DND-41 (cell line): ENCODE results near the gene PTPRN2.
A peak's percentile ranks its signal among the peaks of the same experiment; 100 is the strongest.

Source experiments
- ATAC-seq: fragments of 200-7000 bp; cut with Tn5 transposase; 3 replicates; pipeline ENCODE4 v1.9.1; 2021; ENCODE audit warnings: low read depth; ENCODE audit not compliant: insufficient read depth
- DNase-seq: peaks from one replicate; pipeline ENCODE4 v3.0.0-alpha.2; 2020
- H2AFZ ChIP-seq: 2 replicates; pipeline ENCODE4 v1.6.0; 2012; ENCODE audit warnings: low read depth, low read length
- H3K27ac ChIP-seq: 2 replicates; pipeline ENCODE4 v1.5.1; 2012; ENCODE audit warnings: low read length, inconsistent platforms
- H3K27me3 ChIP-seq: fragments of 200-600 bp; sonication (generic); 2 replicates; pipeline ENCODE4 v1.6.0; 2012; ENCODE audit warnings: low read length, mild to moderate bottlenecking, inconsistent platforms; ENCODE audit not compliant: insufficient read depth, poor library complexity
- H3K36me3 ChIP-seq: 2 replicates; pipeline ENCODE4 v1.5.1; 2012; ENCODE audit warnings: low read length, inconsistent platforms; ENCODE audit not compliant: insufficient read depth
- H3K4me1 ChIP-seq: 2 replicates; pipeline ENCODE4 v1.5.1; 2012; ENCODE audit warnings: mild to moderate bottlenecking, low read length; ENCODE audit not compliant: insufficient read depth
- H3K4me2 ChIP-seq: 2 replicates; pipeline ENCODE4 v1.6.0; 2012; ENCODE audit warnings: mild to moderate bottlenecking, moderate library complexity, low read length, inconsistent platforms; ENCODE audit not compliant: insufficient read depth
- H3K4me3 ChIP-seq, 2 experiments: fragments of 200-600 bp in 1 of 2; shearing (Covaris generic) in 1 of 2; 2 replicates each; pipeline ENCODE4 v1.5.1; 2012 to 2016; ENCODE audit warnings: inconsistent platforms in 2 of 2, low read length in 2 of 2, mild to moderate bottlenecking in 2 of 2, low read depth in 1 of 2, moderate library complexity in 1 of 2
- H3K79me2 ChIP-seq: 2 replicates; pipeline ENCODE4 v1.6.0; 2012; ENCODE audit warnings: low read length, inconsistent platforms; ENCODE audit not compliant: insufficient read depth
- H3K9ac ChIP-seq: 2 replicates; pipeline ENCODE4 v1.6.0; 2012; ENCODE audit warnings: low read depth, mild to moderate bottlenecking, inconsistent platforms, low read length, moderate library complexity
- H3K9me3 ChIP-seq: 2 replicates; pipeline ENCODE4 v1.5.1; 2012; ENCODE audit warnings: low read length, moderate library complexity, mild to moderate bottlenecking, inconsistent platforms; ENCODE audit not compliant: insufficient read depth, severe bottlenecking
- H4K20me1 ChIP-seq: 2 replicates; pipeline ENCODE4 v1.6.0; 2012; ENCODE audit warnings: low read length; ENCODE audit not compliant: insufficient read depth
- CTCF ChIP-seq: IDR thresholded peaks from 2 replicates; pipeline ENCODE4 v1.5.1; 2012; ENCODE audit warnings: borderline replicate concordance, low read length, moderate library complexity, mild to moderate bottlenecking; ENCODE audit not compliant: poor library complexity, severe bottlenecking; ENCODE audit errors: extremely low read depth
- EZH2 ChIP-seq: IDR thresholded peaks from 3 replicates; pipeline ENCODE4 v1.6.1; 2012; ENCODE audit warnings: borderline replicate concordance, low read depth, mild to moderate bottlenecking, moderate library complexity, low read length, inconsistent platforms; ENCODE audit not compliant: severe bottlenecking

Gene PTPRN2

GRCh38 chr7:157664034-157664433 lies 923.6 kb downstream of the PTPRN2 start:
- Histone ChIP-seq H3K36me3 (peaks cover 50% of the 10 kb centered on the region), H3K9ac (peak overlapping the region; percentile 25), H3K79me2 (peaks cover 90% of the 10 kb centered on the region), H3K4me3 (no peak overlapping the region), H3K4me2 (no peak overlapping the region; the same call in 1 of the 2 replicates), H4K20me1 (peaks cover 5% of the 10 kb centered on the region; the same call in 1 of the 2 replicates), H3K27me3 (no peaks in the 10 kb centered on the region), H2AFZ (no peak overlapping the region), H3K4me1 (peaks cover 86% of the 10 kb centered on the region), H3K9me3 (no peaks in the 10 kb centered on the region), H3K27ac (peak overlapping the region; percentile 89)
- no peak for TF ChIP-seq CTCF
- TF ChIP-seq EZH2 = no peak
- no peak for DNase-seq
- no peak for ATAC-seq

GRCh38 chr7:157662981-157663716 lies 924.5 kb downstream of the PTPRN2 start:
- Histone ChIP-seq H3K36me3 (peaks cover 50% of the 10 kb centered on the region), H4K20me1 (peaks cover 5% of the 10 kb centered on the region; the same call in 1 of the 2 replicates), H3K9ac (peak overlapping the region; percentile 50), H3K4me1 (peaks cover 86% of the 10 kb centered on the region), H3K79me2 (peaks cover 95% of the 10 kb centered on the region), H2AFZ (no peak overlapping the region), H3K27me3 (no peaks in the 10 kb centered on the region), H3K9me3 (no peaks in the 10 kb centered on the region), H3K27ac (peak overlapping the region; percentile 89), H3K4me3 (no peak overlapping the region), H3K4me2 (peak overlapping the region; percentile 56; the same call in 1 of the 2 replicates)
- DNase-seq (no peak), ATAC-seq (no peak)
- TF ChIP-seq EZH2 = no peak
- no peak for TF ChIP-seq CTCF

- Histone ChIP-seq H3K27ac (peak overlapping the region; percentile 89), H2AFZ (no peak overlapping the region), H3K4me2 (peak overlapping the region; percentile 56), H3K4me1 (peaks cover 78% of the 10 kb centered on the region), H3K4me3 (peak overlapping the region in 1 of 2 experiments; percentile 19; a peak in 1 of 4 replicates), H3K9ac (peak overlapping the region; percentile 50), H4K20me1 (peaks cover 11% of the 10 kb centered on the region; the same call in 1 of the 2 replicates), H3K36me3 (peaks cover 44% of the 10 kb centered on the region), H3K9me3 (no peaks in the 10 kb centered on the region), H3K79me2 (peaks cover 92% of the 10 kb centered on the region), H3K27me3 (no peaks in the 10 kb centered on the region)
- no peak for DNase-seq
- ATAC-seq = no peak
- no peak for TF ChIP-seq CTCF
- no peak for TF ChIP-seq EZH2
Observed at GRCh38 chr7:157662110-157662791, 925.4 kb downstream of the PTPRN2 start.
